ENCODE measurements around the gene SFXN5.
A peak's percentile ranks its signal among the peaks of the same experiment; 100 is the strongest.

SFXN5 gene

GRCh38 chr2:72892506-72893173 lies 178.9 kb downstream of the SFXN5 start:
- DNase-seq, result peak in 3 of 5 donors; percentile 44 to 59 (median 46)
